Measurements from ENCODE around the gene MICU2. TPM values are rescaled to one million over a fixed set of nuclear protein-coding genes. Genes with fewer than 3 reads are reported as not detected.

MICU2 gene
- total RNA-seq, 1 experiment from 2014 or later, result 24.2 TPM

DNA sequence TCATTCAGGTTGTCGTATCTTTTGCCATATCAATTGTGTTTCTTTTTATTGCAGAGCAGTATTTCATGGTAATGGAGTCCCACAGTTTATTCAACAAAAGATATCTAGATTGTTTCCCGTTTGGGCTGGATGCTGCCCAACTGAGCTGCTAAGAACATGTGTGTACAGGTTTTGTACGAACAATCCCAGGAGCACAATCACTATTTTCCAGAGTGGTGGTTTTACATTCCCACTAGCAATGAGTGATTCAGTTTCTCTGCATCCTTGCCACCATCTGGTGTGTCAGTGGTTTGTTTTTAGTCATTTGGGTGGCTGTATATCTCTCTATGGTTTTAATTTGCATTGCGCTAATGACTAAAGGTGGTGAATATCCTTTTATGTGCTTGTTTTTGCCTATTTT is 92.1 kb downstream of the MICU2 start:
- DNase-seq (ENCODE audit: low read depth, low spot score) (no peak), ATAC-seq (no peak)
- Histone ChIP-seq H3K36me3 (ENCODE audit: control insufficient read depth, insufficient read depth, low read length) (no peaks in the 10 kb centered on the region; the same call in 1 of the 2 replicates), H3K4me3 (ENCODE audit: low read depth in 2 of 2, low read length in 2 of 2) (no peak overlapping the region), H3K27me3 (ENCODE audit: control insufficient read depth, insufficient read depth, low read length) (no peaks in the 10 kb centered on the region), H3K4me1 (ENCODE audit: control insufficient read depth, insufficient read depth, low read length) (no peaks in the 10 kb centered on the region), H3K27ac (ENCODE audit: low read length) (no peak overlapping the region), H3K9me3 (ENCODE audit: control insufficient read depth, insufficient read depth, low read depth, low read length) (no peaks in the 10 kb centered on the region)
- intact Hi-C loops (cut with micrococcal nuclease; ENCODE audit: unreplicated experiment), result no loop called here
- ChIA-PET CTCF (no interaction called here), POLR2A (no interaction called here)
- no TSS peak for BruUV-seq (replicated peaks)
- TF ChIP-seq TCF7L2 (IDR thresholded peaks at IDR 0.05; ENCODE audit: low read depth, low read length) (no peak), POLR2AphosphoS5 (IDR thresholded peaks at IDR 0.05; ENCODE audit: low read depth, low read length) (no peak), SIN3A (IDR thresholded peaks at IDR 0.05; ENCODE audit: borderline replicate concordance, insufficient read depth, low read depth, low read length) (no peak)
- TF ChIP-seq, protein P1, sequence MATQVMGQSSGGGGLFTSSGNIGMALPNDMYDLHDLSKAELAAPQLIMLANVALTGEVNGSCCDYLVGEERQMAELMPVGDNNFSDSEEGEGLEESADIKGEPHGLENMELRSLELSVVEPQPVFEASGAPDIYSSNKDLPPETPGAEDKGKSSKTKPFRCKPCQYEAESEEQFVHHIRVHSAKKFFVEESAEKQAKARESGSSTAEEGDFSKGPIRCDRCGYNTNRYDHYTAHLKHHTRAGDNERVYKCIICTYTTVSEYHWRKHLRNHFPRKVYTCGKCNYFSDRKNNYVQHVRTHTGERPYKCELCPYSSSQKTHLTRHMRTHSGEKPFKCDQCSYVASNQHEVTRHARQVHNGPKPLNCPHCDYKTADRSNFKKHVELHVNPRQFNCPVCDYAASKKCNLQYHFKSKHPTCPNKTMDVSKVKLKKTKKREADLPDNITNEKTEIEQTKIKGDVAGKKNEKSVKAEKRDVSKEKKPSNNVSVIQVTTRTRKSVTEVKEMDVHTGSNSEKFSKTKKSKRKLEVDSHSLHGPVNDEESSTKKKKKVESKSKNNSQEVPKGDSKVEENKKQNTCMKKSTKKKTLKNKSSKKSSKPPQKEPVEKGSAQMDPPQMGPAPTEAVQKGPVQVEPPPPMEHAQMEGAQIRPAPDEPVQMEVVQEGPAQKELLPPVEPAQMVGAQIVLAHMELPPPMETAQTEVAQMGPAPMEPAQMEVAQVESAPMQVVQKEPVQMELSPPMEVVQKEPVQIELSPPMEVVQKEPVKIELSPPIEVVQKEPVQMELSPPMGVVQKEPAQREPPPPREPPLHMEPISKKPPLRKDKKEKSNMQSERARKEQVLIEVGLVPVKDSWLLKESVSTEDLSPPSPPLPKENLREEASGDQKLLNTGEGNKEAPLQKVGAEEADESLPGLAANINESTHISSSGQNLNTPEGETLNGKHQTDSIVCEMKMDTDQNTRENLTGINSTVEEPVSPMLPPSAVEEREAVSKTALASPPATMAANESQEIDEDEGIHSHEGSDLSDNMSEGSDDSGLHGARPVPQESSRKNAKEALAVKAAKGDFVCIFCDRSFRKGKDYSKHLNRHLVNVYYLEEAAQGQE (IDR thresholded peaks at IDR 0.05; ENCODE audit: insufficient read depth in 1 of 2, low read depth in 2 of 2, low read length in 1 of 2), result no peak
- TF ChIP-seq, protein P2, sequence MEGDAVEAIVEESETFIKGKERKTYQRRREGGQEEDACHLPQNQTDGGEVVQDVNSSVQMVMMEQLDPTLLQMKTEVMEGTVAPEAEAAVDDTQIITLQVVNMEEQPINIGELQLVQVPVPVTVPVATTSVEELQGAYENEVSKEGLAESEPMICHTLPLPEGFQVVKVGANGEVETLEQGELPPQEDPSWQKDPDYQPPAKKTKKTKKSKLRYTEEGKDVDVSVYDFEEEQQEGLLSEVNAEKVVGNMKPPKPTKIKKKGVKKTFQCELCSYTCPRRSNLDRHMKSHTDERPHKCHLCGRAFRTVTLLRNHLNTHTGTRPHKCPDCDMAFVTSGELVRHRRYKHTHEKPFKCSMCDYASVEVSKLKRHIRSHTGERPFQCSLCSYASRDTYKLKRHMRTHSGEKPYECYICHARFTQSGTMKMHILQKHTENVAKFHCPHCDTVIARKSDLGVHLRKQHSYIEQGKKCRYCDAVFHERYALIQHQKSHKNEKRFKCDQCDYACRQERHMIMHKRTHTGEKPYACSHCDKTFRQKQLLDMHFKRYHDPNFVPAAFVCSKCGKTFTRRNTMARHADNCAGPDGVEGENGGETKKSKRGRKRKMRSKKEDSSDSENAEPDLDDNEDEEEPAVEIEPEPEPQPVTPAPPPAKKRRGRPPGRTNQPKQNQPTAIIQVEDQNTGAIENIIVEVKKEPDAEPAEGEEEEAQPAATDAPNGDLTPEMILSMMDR (IDR thresholded peaks at IDR 0.05), result no peak
- in situ Hi-C loops (cut with HindIII; ENCODE audit: low pct_unique_long_range_greater_than_20kb, low sequenced_read_pairs), result no loop called here

DNA sequence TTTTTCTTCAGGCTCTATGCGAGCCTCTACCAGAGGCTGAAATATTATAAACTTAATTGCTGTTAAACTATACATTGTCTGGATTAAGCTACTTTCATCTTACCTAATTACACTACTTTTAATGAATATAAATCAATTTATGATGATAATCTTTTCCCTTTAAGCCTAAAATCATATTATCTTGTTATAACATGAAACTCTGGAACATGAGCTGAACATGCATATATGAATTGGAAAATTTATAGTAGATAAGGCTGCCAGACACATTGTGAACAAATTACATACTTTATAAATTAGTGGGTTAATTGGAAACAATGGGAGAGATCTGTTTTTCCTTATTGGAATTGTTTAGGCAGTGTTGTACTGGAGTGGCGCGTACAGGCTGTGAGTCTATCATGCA is 99.6 kb downstream of the MICU2 start:
- POLR2A ChIA-PET, result no interaction called here
- DNase-seq (ENCODE audit: low read depth, low spot score), result no peak
- Histone ChIP-seq H3K27me3 (ENCODE audit: control insufficient read depth, insufficient read depth, low read length) (no peaks in the 10 kb centered on the region), H3K27ac (ENCODE audit: low read length) (no peak overlapping the region), H3K9me3 (ENCODE audit: control insufficient read depth, insufficient read depth, low read depth, low read length) (no peaks in the 10 kb centered on the region), H3K36me3 (ENCODE audit: control insufficient read depth, insufficient read depth, low read length) (no peaks in the 10 kb centered on the region; the same call in 1 of the 2 replicates), H3K4me3 (ENCODE audit: low read depth in 2 of 2, low read length in 2 of 2) (no peak overlapping the region), H3K4me1 (ENCODE audit: control insufficient read depth, insufficient read depth, low read length) (no peaks in the 10 kb centered on the region)
- CTCF ChIA-PET, result no interaction called here
- TF ChIP-seq TCF7L2 (IDR thresholded peaks at IDR 0.05; ENCODE audit: low read depth, low read length) (no peak), POLR2AphosphoS5 (IDR thresholded peaks at IDR 0.05; ENCODE audit: low read depth, low read length) (no peak), SIN3A (IDR thresholded peaks at IDR 0.05; ENCODE audit: borderline replicate concordance, insufficient read depth, low read depth, low read length) (no peak)
- TF ChIP-seq, protein P1 (IDR thresholded peaks at IDR 0.05; ENCODE audit: insufficient read depth in 1 of 2, low read depth in 2 of 2, low read length in 1 of 2), result no peak
- TF ChIP-seq, protein P2 (IDR thresholded peaks at IDR 0.05), result no peak
- BruUV-seq (replicated peaks), result no TSS peak
- in situ Hi-C loops (cut with HindIII; ENCODE audit: low pct_unique_long_range_greater_than_20kb, low sequenced_read_pairs) (no loop called here), intact Hi-C loops (cut with micrococcal nuclease; ENCODE audit: unreplicated experiment) (no loop called here)
- no peak for ATAC-seq
